Mucosa of descending colon (tissue), 3 donors: ENCODE measurements around the gene SAFB2. TPM values are rescaled to one million over a fixed set of nuclear protein-coding genes. Genes with fewer than 3 reads are reported as not detected.
A peak's percentile ranks its signal among the peaks of the same experiment; 100 is the strongest.

Experiments used
- ATAC-seq: fragments of 200-7000 bp; cut with Tn5 transposase; one replicate; pipeline ENCODE4 v1.9.1; 2020; ENCODE audit warnings: mild to moderate bottlenecking, moderate library complexity
- DNase-seq, 3 donors: peaks; one replicate each; pipeline ENCODE4 v3.0.0-alpha.2; 2020
- H3K36me3 ChIP-seq: fragments of 200-600 bp; one replicate; pipeline ENCODE4 v1.8.0; 2021; ENCODE audit warnings: low read depth, mild to moderate bottlenecking
- H3K4me1 ChIP-seq: fragments of 200-600 bp; one replicate; pipeline ENCODE4 v1.8.0; 2021; ENCODE audit warnings: low read depth, mild to moderate bottlenecking
- H3K4me3 ChIP-seq: fragments of 200-600 bp; one replicate; pipeline ENCODE4 v1.8.0; 2021; ENCODE audit warnings: mild to moderate bottlenecking
- H3K9me3 ChIP-seq: fragments of 200-600 bp; one replicate; pipeline ENCODE4 v1.8.0; 2021; ENCODE audit warnings: mild to moderate bottlenecking
- intact Hi-C, 2 donors: fragments of 100-400 bp; cut with DNase I in 1 of 2; cut with micrococcal nuclease in 1 of 2; formaldehyde crosslinking; loops; one replicate each; pipeline versions ENCODE4 v1.11.0 to v1.11.1; 2022; cut with DNase I, micrococcal nuclease
- total RNA-seq, 3 donors: library from RNA; stranded (reverse); fragmentation: NEBNext Ultra II Directional in 2 of 3; extraction: Animal tissue kit (Norgen Biotek cat#: 25700) in 2 of 3; gene quantifications; one replicate each; pipeline versions ENCODE4 v1.2.1 to v1.2.4, GENCODE V29; 2021 to 2023
- TF ChIP-seq, protein P1 (sequence below): fragments of 200-600 bp; IDR thresholded peaks from one replicate; pipeline ENCODE4 v1.8.0; 2022; ENCODE audit warnings: antibody characterized with exemption, mild to moderate bottlenecking
- donor health status: DM: no; HTN: no; CAD: no; lungs with moderate emphysema.
- donor health status: DM: no; HTN: no; CAD: no.
- donor health status: DM: no; HTN: yes; CAD: no.

The SAFB2 gene
- total RNA-seq, 3 donors from 2014 or later = 66.7 to 122 (median 102) TPM

- DNase-seq (no peak), ATAC-seq (peak; percentile 7)
- Histone ChIP-seq H3K4me1 (no peaks in the 10 kb centered on the region), H3K36me3 (peaks cover 34% of the 10 kb centered on the region), H3K4me3 (no peak overlapping the region), H3K9me3 (no peaks in the 10 kb centered on the region)
- TF ChIP-seq, protein P1, sequence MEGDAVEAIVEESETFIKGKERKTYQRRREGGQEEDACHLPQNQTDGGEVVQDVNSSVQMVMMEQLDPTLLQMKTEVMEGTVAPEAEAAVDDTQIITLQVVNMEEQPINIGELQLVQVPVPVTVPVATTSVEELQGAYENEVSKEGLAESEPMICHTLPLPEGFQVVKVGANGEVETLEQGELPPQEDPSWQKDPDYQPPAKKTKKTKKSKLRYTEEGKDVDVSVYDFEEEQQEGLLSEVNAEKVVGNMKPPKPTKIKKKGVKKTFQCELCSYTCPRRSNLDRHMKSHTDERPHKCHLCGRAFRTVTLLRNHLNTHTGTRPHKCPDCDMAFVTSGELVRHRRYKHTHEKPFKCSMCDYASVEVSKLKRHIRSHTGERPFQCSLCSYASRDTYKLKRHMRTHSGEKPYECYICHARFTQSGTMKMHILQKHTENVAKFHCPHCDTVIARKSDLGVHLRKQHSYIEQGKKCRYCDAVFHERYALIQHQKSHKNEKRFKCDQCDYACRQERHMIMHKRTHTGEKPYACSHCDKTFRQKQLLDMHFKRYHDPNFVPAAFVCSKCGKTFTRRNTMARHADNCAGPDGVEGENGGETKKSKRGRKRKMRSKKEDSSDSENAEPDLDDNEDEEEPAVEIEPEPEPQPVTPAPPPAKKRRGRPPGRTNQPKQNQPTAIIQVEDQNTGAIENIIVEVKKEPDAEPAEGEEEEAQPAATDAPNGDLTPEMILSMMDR = no peak
- intact Hi-C loops = no loop called here
These were observed 44.5 kb upstream of the SAFB2 start for GRCh38 chr19:5666921-5667610.

GRCh38 chr19:5665781-5666513 is 43.4 kb upstream of the SAFB2 start:
- Histone ChIP-seq H3K36me3 (peaks cover 45% of the 10 kb centered on the region), H3K4me1 (no peaks in the 10 kb centered on the region), H3K9me3 (no peaks in the 10 kb centered on the region), H3K4me3 (no peak overlapping the region)
- TF ChIP-seq, protein P1 = no peak
- DNase-seq (no peak), ATAC-seq (no peak)
- intact Hi-C loops = no loop called here

DNA sequence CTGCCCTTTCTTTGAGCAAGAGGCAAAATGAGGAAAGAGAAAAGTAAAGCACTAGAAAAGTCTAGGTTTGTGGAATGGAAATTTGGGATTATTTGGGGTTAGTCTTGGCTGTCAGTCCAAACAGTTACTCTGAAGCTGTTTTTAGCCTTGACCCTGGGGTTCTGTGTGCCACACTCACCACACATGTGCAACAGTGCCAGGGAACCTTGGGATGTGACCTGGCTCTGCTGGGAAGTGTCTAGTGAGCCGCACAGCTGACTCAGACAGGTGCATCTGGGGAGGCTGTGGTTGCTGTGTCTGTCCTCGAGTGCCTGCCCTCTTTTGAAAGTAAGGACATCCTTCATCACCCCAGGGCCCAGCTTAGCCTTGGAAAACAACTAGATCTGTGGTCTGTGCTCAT is 41.9 kb upstream of the SAFB2 start:
- TF ChIP-seq, protein P1 = no peak
- intact Hi-C loops = no loop called here
- Histone ChIP-seq H3K9me3 (no peaks in the 10 kb centered on the region), H3K36me3 (peaks cover 53% of the 10 kb centered on the region), H3K4me3 (no peak overlapping the region), H3K4me1 (no peaks in the 10 kb centered on the region)
- DNase-seq (no peak), ATAC-seq (no peak)

DNA sequence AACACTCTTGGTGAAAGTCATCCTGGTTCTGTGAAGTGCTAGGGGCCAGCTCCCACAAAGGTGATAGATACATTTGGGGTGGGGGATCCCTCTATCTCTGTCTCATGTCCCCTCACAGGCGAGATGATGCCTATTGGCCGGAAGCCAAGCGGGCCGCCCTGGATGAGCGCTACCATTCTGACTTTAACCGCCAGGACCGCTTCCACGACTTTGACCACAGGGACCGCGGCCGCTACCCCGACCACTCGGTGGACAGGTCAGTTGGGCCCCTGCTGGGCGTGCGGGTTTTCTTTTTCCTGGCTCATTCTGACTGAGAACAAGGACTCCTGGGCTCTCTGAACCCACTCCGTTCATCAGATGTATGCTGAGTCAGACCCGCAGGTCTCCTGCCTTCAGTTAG is 41.3 kb upstream of the SAFB2 start:
- Histone ChIP-seq H3K36me3 (peaks cover 53% of the 10 kb centered on the region), H3K9me3 (no peaks in the 10 kb centered on the region), H3K4me1 (no peaks in the 10 kb centered on the region), H3K4me3 (no peak overlapping the region)
- TF ChIP-seq, protein P1 = no peak
- intact Hi-C loops = no loop called here
- DNase-seq (no peak), ATAC-seq (no peak)

DNA sequence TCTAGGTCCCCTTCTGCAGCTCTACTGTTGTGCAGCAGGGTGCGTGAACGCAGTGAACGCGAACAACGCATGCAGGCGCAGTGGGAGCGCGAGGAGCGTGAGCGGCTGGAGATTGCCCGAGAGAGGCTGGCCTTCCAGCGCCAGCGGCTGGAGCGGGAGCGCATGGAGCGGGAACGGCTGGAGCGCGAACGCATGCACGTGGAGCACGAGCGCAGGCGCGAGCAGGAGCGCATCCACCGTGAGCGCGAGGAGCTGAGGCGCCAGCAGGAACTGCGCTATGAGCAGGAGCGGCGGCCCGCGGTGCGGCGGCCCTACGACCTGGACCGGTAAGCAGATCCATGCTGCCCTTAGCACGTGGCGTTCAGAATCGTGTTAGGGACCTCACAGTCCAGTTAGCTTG is 38.9 kb upstream of the SAFB2 start:
- TF ChIP-seq, protein P1 = no peak
- Histone ChIP-seq H3K4me1 (no peaks in the 10 kb centered on the region), H3K9me3 (no peaks in the 10 kb centered on the region), H3K36me3 (peaks cover 48% of the 10 kb centered on the region), H3K4me3 (no peak overlapping the region)
- intact Hi-C loops = no loop called here
- ATAC-seq (peak; percentile 8), DNase-seq (no peak)
